ENCODE data around the gene TMEM233.

TMEM233 gene

DNA sequence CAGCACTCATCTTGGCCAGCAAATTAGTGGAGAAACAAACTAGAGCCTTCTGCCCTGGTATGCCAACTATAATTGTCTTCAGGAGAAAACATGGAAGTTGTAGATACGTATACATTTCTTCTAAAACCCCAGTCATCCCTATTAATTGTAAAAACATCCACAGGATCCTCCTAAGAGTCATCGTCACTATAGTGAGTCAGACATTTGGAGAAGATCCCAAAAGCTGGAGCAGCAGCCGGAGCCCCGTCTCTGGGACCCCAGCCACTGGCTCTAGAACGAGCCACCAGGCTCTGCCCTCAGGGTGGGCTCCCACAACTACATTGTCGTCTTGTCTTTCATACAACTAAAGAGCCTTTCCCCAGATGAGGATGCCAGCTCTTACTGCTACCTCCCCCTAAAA is 89.8 kb downstream of the TMEM233 start:
- no peak for DNase-seq

DNA sequence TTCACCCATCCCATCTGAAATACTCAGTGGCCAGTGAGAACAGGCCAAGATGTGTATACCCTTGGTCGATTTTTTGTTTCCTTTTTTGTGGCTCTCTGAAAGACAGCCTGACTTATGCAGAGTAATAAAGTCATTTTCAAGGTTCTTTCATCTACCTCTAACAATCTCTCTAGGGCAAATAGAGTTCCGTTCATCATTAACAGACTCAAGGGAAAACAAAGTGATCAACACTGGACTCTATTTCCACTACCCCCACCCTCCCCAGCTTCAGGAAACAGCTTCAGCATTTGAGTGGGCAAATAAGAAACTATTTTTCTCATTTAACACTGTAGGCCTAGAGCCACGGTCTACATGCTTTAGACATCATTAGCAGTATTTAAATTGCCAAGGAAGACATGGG is 90.2 kb downstream of the TMEM233 start:
- no peak for DNase-seq

DNA sequence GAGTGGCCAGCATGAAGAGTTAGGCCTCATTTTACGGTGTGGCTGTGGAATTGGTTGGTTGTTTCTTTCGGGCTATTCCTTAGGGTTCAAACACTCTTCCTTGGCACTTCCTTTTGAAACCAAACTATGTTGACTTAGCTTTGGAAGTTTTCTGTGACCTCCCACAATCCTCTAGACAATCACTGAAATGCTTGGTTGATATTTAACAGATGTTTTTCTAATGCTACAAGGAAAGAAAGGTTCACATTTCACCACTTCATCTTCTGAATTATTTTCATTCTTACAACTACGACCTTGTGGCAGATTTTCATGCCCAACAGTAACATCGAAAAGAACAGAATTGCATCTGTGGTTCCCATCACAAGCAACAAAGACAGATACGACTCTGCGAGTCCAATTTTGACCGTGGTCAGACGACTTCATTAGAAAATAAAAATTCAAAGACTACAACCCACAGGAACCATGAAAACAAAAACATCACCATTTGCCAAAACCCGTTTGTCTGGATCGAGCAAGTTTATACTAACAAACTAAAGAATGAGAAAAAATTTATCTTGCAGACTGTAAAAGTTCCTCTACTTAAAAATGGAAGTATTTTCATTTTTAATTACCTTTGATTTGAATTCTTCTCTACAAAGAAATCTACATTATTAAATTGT is 91.3 kb downstream of the TMEM233 start:
- DNase-seq, result no peak

DNA sequence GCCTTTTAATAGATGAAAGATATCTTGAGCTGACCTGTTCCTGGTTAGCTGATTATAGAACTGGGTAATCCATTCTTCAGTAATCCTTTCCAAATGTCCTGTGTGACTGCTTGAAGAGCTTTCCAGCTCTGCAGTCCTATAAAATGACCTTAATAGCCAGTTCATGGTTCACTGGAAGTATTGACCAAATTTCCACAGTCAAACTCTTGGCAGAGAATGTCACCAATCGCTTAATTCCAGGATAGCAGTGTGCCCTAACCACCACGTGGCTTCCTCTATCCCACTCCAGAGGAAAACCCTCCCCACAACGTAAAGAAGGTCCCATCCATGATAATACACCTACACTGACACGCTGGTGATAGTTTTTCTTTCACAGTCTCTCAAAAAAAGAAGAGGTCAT is 91.8 kb downstream of the TMEM233 start:
- no peak for DNase-seq

DNA sequence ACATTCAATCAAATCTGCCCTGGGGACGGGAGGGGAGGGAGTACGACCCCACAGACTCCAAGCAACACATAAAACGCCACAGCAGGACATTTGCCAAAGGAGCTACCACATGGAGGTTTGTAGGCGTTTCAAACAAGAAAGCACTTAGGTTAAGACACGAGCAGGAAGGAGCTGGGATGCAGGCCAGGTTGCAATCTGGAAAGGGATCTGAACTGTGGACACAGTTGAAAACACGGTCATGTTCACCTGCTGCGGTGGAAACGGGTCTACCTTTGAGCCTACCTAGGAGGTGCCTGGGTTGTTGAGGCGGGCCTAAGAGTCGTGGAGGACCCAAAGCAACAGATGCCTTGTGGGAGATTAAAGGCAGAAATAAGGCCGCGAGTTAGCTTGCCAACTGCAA is 92.8 kb downstream of the TMEM233 start:
- no peak for DNase-seq

DNA sequence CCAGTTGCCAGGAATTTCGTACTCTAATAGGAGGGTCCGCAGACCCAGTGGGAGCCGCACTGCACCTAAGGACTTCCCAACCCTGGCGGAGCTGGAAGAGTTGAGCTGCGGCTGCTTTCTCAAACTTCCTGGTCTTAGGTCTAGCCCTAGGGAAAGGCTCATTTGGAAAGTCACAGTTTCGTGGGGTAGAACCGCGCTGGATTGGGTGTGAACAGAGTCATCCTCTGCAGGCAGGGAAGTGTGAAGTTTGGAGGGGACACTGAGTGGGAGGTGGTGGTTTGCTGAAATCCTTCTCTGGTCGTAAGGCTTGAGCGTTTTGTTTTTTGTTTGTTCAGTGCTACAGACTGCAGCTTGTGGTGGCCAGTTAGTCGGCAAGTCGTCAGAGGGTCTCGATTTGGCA is 93.2 kb downstream of the TMEM233 start:
- no peak for DNase-seq

DNA sequence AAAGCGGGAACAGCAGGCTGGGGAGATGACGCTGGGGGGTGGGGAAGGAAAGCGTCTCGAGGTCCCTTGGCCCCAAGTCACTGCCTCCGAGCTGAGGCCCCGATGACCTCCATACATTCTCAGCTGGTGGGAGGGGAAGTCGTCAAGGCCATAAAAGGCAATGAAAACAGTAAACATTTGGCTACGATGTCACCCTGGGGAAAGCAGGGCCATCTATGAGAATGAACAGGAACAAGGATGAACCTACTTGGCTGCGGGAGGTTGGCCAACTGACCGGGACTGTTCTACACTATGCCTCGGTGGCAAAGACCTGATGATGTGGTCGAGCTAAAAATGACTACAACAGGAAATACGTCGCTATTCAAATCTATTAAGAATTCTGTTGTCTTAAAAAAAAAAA is 93.8 kb downstream of the TMEM233 start:
- no peak for DNase-seq

DNA sequence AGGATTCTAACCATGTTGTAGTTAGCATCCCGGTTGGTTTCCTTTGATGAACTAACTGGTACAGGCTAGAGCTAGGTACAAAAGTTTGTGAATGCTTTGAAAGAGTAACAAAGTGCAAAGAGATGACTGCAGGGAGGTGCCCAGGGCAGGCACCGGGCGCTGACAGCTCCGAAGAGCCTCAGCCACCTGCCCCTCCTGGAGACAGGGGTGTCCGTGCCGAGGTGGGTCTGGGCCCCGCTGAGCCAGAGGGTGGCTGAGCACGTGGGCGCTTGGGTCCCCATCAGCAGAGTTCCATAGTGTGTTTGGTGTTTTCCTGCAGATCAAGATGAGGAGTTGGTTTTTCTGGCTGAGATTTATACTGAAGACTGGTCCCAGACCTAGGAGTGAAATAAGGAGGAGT is 94.3 kb downstream of the TMEM233 start:
- no peak for DNase-seq

DNA sequence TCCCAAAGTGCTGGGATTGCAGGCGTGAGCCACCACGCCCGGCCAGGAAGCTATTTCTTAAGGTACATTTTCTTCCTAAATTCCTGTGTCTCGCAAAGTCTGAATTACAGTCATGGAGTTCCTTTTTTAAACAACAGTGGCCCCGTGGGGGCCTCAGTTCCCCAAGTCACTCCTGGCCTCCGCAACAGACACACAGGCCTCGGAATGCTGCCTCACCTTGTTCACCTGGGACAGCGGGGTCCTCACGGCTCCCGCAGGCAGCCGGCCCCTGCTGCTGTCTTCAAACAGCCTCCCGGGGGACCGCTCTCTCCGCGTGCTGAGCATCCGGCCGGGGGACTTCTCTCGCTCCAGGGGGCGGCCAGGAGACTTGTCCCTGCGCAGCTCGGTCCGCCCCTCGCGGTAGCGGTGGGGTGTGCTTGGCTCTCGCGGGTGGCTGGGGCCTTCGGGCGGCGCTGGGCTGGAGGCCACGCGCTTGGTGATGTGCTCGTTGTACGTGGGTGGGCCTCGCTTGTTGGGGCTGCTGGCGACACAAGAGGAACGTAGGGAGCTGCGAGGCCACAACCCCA is 96.4 kb downstream of the TMEM233 start:
- DNase-seq, result no peak

DNA sequence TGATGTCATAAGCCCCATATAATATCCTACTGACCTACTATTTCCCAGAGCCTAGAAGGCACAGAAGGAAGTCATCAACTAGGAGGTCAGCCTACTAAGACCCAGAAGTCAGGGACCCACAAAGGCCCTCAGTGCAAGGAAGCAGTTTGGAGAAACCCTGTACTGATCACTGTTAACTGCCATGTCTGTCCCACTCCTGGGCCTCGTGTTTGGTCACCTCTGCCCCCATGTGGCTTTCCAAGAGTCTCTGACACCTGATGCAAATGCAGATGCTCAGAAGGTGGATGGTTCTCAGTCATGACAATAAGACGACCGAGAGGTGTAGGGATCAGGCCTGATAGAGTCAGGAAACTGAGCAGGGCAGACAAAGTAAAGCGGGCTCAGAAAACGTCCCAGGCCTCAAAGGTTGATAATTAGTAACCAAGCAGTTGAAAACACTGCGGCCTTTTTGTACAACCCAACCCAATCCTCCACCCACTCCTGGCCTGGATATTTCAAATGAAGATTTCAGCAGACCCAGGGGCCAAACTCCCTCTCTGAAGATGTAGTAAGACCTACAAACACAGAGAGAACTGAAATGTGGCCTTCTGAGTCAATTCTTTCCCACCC is 97.7 kb downstream of the TMEM233 start:
- DNase-seq, result no peak

DNA sequence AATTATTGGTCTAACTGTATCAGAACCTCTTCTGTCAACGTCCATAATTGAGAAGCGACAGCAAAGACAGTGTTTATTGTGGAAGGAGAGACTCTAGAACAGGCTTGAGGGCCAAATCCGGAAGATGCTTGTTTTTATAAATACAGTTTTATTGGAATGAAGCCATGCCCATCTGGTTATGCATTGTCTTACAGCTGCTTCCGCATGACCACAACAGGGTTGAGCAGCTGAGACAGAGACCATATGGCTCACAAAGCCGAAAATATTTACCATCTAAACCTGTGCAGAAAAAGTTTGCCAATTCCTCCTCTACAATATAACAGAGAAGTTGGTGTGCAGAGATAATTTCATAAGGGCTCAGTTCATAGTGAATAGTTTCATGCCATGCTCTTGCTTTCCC is 98.8 kb downstream of the TMEM233 start:
- no peak for DNase-seq
